Measurements from ENCODE around the gene OPRL1.
A peak's percentile ranks its signal among the peaks of the same experiment; 100 is the strongest.
"Not testable (repeated sequence)": the region's sequence is repeated elsewhere in the genome, so short reads cannot be mapped to it uniquely, and the experiment has no call there.

The OPRL1 gene

GRCh38 chr20:64105846-64106434, 26.1 kb downstream of the OPRL1 start:
- no peak for DNase-seq

- DNase-seq: no peak
These were observed 26.6 kb downstream of the OPRL1 start for GRCh38 chr20:64106435-64106961.

- DNase-seq: no peak
These were observed 27.3 kb downstream of the OPRL1 start, which contains the start of gene NPBWR2 for GRCh38 chr20:64106981-64107735. Gene NPBWR2 (minus strand): TSS chr20:64107565. CDS start chr20:64106831, 734 bp downstream.

- DNase-seq: peak; percentile 61
These were observed 28.0 kb downstream of the OPRL1 start for GRCh38 chr20:64107736-64108457.

GRCh38 chr20:64108731-64109681, 29.1 kb downstream of the OPRL1 start:
- DNase-seq: no peak

- no peak for DNase-seq
These were observed 30.0 kb downstream of the OPRL1 start for GRCh38 chr20:64109831-64110391.

GRCh38 chr20:64110411-64111068, 30.7 kb downstream of the OPRL1 start:
- DNase-seq: no peak

- DNase-seq: no peak
These were observed 32.2 kb downstream of the OPRL1 start for GRCh38 chr20:64111841-64112641.

- no peak for DNase-seq
These were observed 33.0 kb downstream of the OPRL1 start for GRCh38 chr20:64112691-64113443.

GRCh38 chr20:64113444-64113775, 33.5 kb downstream of the OPRL1 start:
- DNase-seq: no peak

- DNase-seq: no peak
These were observed 34.0 kb downstream of the OPRL1 start for GRCh38 chr20:64113796-64114355.

GRCh38 chr20:64114356-64114971, 34.6 kb downstream of the OPRL1 start:
- no peak for DNase-seq

GRCh38 chr20:64115171-64115911, 35.5 kb downstream of the OPRL1 start:
- DNase-seq: no peak

- DNase-seq: no peak
These were observed 36.1 kb downstream of the OPRL1 start for GRCh38 chr20:64116016-64116415.

GRCh38 chr20:64116541-64117431, 36.9 kb downstream of the OPRL1 start:
- DNase-seq: no peak

GRCh38 chr20:64117432-64117777, 37.5 kb downstream of the OPRL1 start:
- not testable (repeated sequence) for DNase-seq

GRCh38 chr20:64119301-64119680, 39.4 kb downstream of the OPRL1 start:
- no peak for DNase-seq
